NCI-H1105 treated with DMSO at 0.1 percent for 48 hours (cell line): ENCODE data around the gene RBM28.
A peak's percentile ranks its signal among the peaks of the same experiment; 100 is the strongest.
"Not testable (repeated sequence)": the region's sequence is repeated elsewhere in the genome, so short reads cannot be mapped to it uniquely, and the experiment has no call there.

Experiments used
- DNase-seq: peaks from one replicate; lab custom pipeline; 2025; lab: John Stamatoyannopoulos, UW

Gene RBM28

GRCh38 chr7:128344431-128344774, 695 bp upstream of the RBM28 start:
- DNase-seq = no peak

- DNase-seq = no peak
These were observed 2.0 kb downstream of the RBM28 start for GRCh38 chr7:128341733-128342132.

GRCh38 chr7:128335730-128336129, 8.0 kb downstream of the RBM28 start:
- no peak for DNase-seq

- DNase-seq = no peak
These were observed 19.4 kb downstream of the RBM28 start for GRCh38 chr7:128324368-128324680.

- no peak for DNase-seq
These were observed 20.0 kb downstream of the RBM28 start for GRCh38 chr7:128323459-128324367.

- no peak for DNase-seq
These were observed 20.7 kb downstream of the RBM28 start for GRCh38 chr7:128323040-128323439.

- DNase-seq = peak; percentile 38
These were observed 21.6 kb downstream of the RBM28 start for GRCh38 chr7:128322040-128322643.

- no peak for DNase-seq
These were observed 22.7 kb downstream of the RBM28 start for GRCh38 chr7:128321044-128321422.

GRCh38 chr7:128318691-128319090, 25.0 kb downstream of the RBM28 start:
- no peak for DNase-seq

- no peak for DNase-seq
These were observed 32.7 kb downstream of the RBM28 start for GRCh38 chr7:128311013-128311412.

GRCh38 chr7:128310499-128310898, 33.2 kb downstream of the RBM28 start:
- no peak for DNase-seq

GRCh38 chr7:128309976-128310375, 33.7 kb downstream of the RBM28 start:
- no peak for DNase-seq

- no peak for DNase-seq
These were observed 34.6 kb downstream of the RBM28 start for GRCh38 chr7:128309124-128309523.

GRCh38 chr7:128307061-128307460, 36.6 kb downstream of the RBM28 start:
- DNase-seq = no peak

GRCh38 chr7:128304212-128304611, 39.5 kb downstream of the RBM28 start:
- no peak for DNase-seq

- no peak for DNase-seq
These were observed 40.1 kb downstream of the RBM28 start for GRCh38 chr7:128303643-128304042.

GRCh38 chr7:128303133-128303532, 40.6 kb downstream of the RBM28 start:
- DNase-seq = no peak

- DNase-seq = peak; percentile 16
These were observed 41.6 kb downstream of the RBM28 start for GRCh38 chr7:128302139-128302538.

GRCh38 chr7:128299109-128299607, 44.5 kb downstream of the RBM28 start:
- DNase-seq = no peak

GRCh38 chr7:128298004-128298403, 45.7 kb downstream of the RBM28 start:
- not testable (repeated sequence) for DNase-seq

- no peak for DNase-seq
These were observed 56.2 kb downstream of the RBM28 start for GRCh38 chr7:128287556-128287955.

GRCh38 chr7:128284102-128284501, 59.6 kb downstream of the RBM28 start:
- no peak for DNase-seq

GRCh38 chr7:128281605-128282380, 61.9 kb downstream of the RBM28 start:
- peak; percentile 3 for DNase-seq
